Fibroblast of villous mesenchyme (primary cell): ENCODE data around the gene STAT4. TPM values are rescaled to one million over a fixed set of nuclear protein-coding genes. Genes with fewer than 3 reads are reported as not detected.

Source experiments
- DNase-seq: peaks from one replicate; pipeline ENCODE4 v3.0.0-alpha.2; 2010; ENCODE audit warnings: low read depth
- H3K4me3 ChIP-seq: 2 replicates; pipeline ENCODE4 v1.5.1; 2011; ENCODE audit warnings: low read depth, mild to moderate bottlenecking, low read length
- total RNA-seq: library from RNA; depleted of rRNA; stranded (reverse); fragments of >200 nt; gene quantifications from 2 replicates; pipeline ENCODE4 v1.2.3, GENCODE V29; 2012
- TF ChIP-seq, protein P1 (sequence below): IDR thresholded peaks from 2 replicates; pipeline ENCODE4 v1.5.1; 2012; ENCODE audit warnings: low read depth, mild to moderate bottlenecking, low read length; ENCODE audit not compliant: insufficient read depth

Gene STAT4
- total RNA-seq, 1 donor = 2.6 TPM

- TF ChIP-seq, protein P1, sequence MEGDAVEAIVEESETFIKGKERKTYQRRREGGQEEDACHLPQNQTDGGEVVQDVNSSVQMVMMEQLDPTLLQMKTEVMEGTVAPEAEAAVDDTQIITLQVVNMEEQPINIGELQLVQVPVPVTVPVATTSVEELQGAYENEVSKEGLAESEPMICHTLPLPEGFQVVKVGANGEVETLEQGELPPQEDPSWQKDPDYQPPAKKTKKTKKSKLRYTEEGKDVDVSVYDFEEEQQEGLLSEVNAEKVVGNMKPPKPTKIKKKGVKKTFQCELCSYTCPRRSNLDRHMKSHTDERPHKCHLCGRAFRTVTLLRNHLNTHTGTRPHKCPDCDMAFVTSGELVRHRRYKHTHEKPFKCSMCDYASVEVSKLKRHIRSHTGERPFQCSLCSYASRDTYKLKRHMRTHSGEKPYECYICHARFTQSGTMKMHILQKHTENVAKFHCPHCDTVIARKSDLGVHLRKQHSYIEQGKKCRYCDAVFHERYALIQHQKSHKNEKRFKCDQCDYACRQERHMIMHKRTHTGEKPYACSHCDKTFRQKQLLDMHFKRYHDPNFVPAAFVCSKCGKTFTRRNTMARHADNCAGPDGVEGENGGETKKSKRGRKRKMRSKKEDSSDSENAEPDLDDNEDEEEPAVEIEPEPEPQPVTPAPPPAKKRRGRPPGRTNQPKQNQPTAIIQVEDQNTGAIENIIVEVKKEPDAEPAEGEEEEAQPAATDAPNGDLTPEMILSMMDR = no peak
- no peak overlapping the region for H3K4me3 ChIP-seq
- no peak for DNase-seq
Observed at GRCh38 chr2:191148791-191149190, 2.0 kb downstream of the STAT4 start.

DNA sequence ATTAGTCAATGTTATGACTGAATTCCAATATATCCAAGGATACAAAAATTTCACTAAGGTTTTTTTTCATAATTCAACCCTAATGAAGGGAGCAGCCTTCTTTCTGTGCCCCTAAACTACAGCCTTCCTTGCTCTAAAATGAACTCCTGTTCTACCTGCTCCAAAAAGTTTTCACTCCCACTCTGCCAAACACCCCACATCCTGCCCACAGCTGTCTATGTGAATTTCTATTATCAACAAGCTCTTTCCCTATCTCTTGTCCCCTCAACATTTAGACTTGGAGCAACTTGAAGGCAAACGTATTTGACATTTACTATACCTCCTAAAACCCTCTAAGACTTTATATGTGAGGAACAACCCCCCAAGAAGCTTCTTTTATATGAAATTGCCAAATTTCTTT is 2.5 kb downstream of the STAT4 start:
- no peak overlapping the region for H3K4me3 ChIP-seq
- TF ChIP-seq, protein P1 = no peak
- DNase-seq = no peak

GRCh38 chr2:191145769-191146471 is 4.9 kb downstream of the STAT4 start:
- TF ChIP-seq, protein P1 = no peak
- no peak for DNase-seq

GRCh38 chr2:191144217-191144616 is 6.6 kb downstream of the STAT4 start:
- no peak for DNase-seq
- H3K4me3 ChIP-seq = no peak overlapping the region
- TF ChIP-seq, protein P1 = no peak

More at GRCh38 chr2:191145769-191146471, 4.9 kb downstream of the STAT4 start:
- no peak overlapping the region for H3K4me3 ChIP-seq

DNA sequence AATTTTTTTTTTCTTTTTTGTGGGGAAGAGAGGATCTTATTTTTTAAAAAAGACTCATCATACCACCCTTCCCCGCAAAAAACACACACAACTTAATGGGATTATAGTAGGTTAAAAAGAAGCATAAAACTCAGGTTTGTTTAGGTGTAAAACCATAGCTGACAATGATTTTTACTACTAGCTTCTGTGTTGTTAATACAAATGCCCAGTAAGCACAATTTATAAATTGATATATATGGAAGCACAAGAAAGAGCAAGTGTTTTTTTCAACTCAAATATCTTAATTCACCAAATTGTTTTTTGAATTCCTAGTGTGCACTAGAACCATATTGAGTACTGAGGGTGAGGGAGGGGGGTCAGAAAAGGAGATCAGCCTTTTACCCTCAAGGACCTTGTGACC is 7.0 kb downstream of the STAT4 start:
- TF ChIP-seq, protein P1 = no peak
- no peak for DNase-seq
- no peak overlapping the region for H3K4me3 ChIP-seq

DNA sequence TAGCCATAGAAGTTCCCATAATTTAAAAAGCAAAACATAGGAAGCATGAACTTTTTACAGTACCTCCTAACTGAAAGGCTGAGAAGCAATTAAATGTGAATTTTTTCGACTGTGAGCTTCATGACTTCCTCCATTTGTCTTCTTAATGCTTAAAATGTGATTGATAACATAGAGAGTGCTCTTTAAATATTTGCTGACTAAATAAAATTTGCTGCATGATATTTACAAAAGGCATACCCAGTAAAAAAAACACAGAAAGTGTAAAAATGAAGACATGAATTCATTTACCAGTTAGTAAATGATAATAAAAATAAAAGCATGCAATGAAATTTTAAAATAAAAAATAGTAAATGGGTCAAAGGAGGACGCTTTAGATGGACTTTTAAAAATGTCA is 21.9 kb downstream of the STAT4 start:
- H3K4me3 ChIP-seq = no peak overlapping the region
- TF ChIP-seq, protein P1 = no peak

DNA sequence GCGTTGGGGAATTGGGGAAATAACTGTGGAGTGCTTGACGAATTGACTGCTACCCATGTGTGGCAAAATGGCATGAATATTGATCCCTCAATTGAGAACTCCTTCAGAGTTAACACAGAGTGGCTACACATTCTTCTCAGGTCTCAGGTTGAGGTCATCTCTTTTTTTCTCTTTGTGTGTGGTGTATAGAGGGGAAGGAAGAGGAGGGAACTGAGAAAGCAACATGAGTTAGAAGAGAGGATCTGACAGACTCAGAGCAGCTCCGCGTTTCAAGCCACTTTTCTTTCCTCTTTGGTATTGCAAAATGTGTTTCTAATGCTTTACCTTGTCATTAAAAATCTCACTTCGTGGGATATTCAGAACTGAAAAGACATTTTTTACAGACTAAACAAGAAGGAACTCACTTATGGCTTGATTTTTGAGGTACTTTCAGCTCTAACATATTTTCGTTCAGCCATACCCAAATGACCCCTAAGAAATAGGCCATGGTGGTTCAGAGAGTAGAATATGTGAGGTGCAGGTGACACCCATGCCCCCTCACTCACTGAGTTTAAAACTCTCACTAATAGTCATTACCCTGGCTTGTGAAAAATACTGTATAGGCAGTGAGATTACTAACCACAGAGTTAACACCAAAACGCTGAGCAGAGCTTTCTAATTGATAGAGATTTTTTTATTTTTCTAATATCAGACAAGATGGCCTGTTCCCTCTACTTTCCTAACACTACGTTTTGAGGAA is 22.5 kb downstream of the STAT4 start:
- TF ChIP-seq, protein P1 = no peak
- H3K4me3 ChIP-seq = no peak overlapping the region
- DNase-seq = no peak

More for the DNA sequence above, 21.9 kb downstream of the STAT4 start:
- no peak for DNase-seq
